A549 (cell line): ENCODE measurements around the gene ELOVL6. TPM values are rescaled to one million over a fixed set of nuclear protein-coding genes. Genes with fewer than 3 reads are reported as not detected.

ENCODE experiments used
- ATAC-seq, 2 experiments: fragments of 200-7000 bp in 1 of 2; fragments of >200 bp in 1 of 2; cut with Nextera tagmentation in 1 of 2; cut with Tn5 transposase in 1 of 2; 3 replicates each; pipeline versions ENCODE4 v1.8.0 to v1.9.1; 2018 to 2020; ENCODE audit warnings: mild to moderate bottlenecking in 1 of 2, moderate library complexity in 1 of 2
- CTCF ChIA-PET: fragments of 300-600 bp; sonication (Branson Sonifier 250); formaldehyde crosslinking; extraction: SDS; loops from one replicate; lab custom pipeline; 2021; ENCODE audit warnings: antibody characterized with exemption, inconsistent platforms; lab: Yijun Ruan, JAX
- POLR2A ChIA-PET: fragments of 350-600 bp; formaldehyde crosslinking; extraction: SDS; loops from one replicate; lab custom pipeline; 2021; ENCODE audit warnings: antibody characterized with exemption, inconsistent platforms; lab: Yijun Ruan, JAX
- DNase-seq, 2 experiments: peaks; one replicate each; pipeline versions ENCODE4 v3.0.0 to v3.0.0-alpha.2; 2011 to 2016; ENCODE audit warnings: low read depth in 1 of 2, low spot score in 1 of 2
- FAIRE-seq: peaks from 2 replicates; lab custom pipeline; 2011; peaks lifted over from hg19 to GRCh38; lab: Jason Lieb, UNC
- H3K27ac ChIP-seq, 2 experiments: fragments of >200 bp; sonication (Bioruptor Twin); formaldehyde crosslinking; 3 replicates each; pipeline ENCODE4 v1.5.1; 2016 to 2017
- H3K4me1 ChIP-seq: fragments of >200 bp; sonication (Bioruptor Twin); formaldehyde crosslinking; 3 replicates; pipeline ENCODE4 v1.6.1; 2016
- H3K4me2 ChIP-seq: fragments of >200 bp; sonication (Bioruptor Twin); formaldehyde crosslinking; 3 replicates; pipeline ENCODE4 v1.6.1; 2016
- H3K4me3 ChIP-seq: fragments of >200 bp; sonication (Bioruptor Twin); formaldehyde crosslinking; 3 replicates; pipeline ENCODE4 v1.5.1; 2016
- H3K9me3 ChIP-seq: fragments of >200 bp; sonication (Bioruptor Twin); formaldehyde crosslinking; 3 replicates; pipeline ENCODE4 v1.6.1; 2016
- CBX2 ChIP-seq: fragments of 200-600 bp; sonication (generic); IDR thresholded peaks from 2 replicates; pipeline ENCODE4 v1.6.1; 2016; ENCODE audit warnings: low read depth, mild to moderate bottlenecking, borderline replicate concordance
- CEBPB ChIP-seq, 2 experiments: fragments of >200 bp in 1 of 2; sonication (Bioruptor Twin) in 1 of 2; formaldehyde crosslinking in 1 of 2; IDR thresholded peaks; 2 replicates each; pipeline ENCODE4 v1.6.1; 2012 to 2016
- CHD2 ChIP-seq: fragments of 150-350 bp; IDR thresholded peaks from 2 replicates; pipeline ENCODE4 v1.6.1; 2014; ENCODE audit warnings: low read length; ENCODE audit not compliant: partially characterized antibody
- CHD4 ChIP-seq: fragments of 200-600 bp; sonication (generic); IDR thresholded peaks from 2 replicates; pipeline ENCODE4 v1.6.1; 2016; ENCODE audit warnings: antibody characterized with exemption, mild to moderate bottlenecking, borderline replicate concordance
- E2F6 ChIP-seq: IDR thresholded peaks from 2 replicates; pipeline ENCODE4 v1.6.1; 2012; ENCODE audit warnings: low read depth, borderline replicate concordance
- EHMT2 ChIP-seq: fragments of 200-600 bp; sonication (generic); IDR thresholded peaks from 2 replicates; pipeline ENCODE4 v1.6.1; 2016; ENCODE audit warnings: antibody characterized with exemption, low read depth, mild to moderate bottlenecking, moderate library complexity
- EP300 ChIP-seq, 2 experiments: fragments of >200 bp; sonication (Bioruptor Twin); formaldehyde crosslinking; IDR thresholded peaks; 2 replicates in 1 of 2; 3 replicates in 1 of 2; pipeline ENCODE4 v1.6.1; 2016 to 2017
- ESRRA ChIP-seq: fragments of 150-350 bp; IDR thresholded peaks from 2 replicates; pipeline ENCODE4 v1.6.1; 2014; ENCODE audit warnings: mild to moderate bottlenecking, low read length, borderline replicate concordance
- FOSB ChIP-seq: fragments of 250-450 bp; sonication (Bioruptor Pico); IDR thresholded peaks from 2 replicates; pipeline ENCODE4 v1.5.0; 2020; ENCODE audit warnings: mild to moderate bottlenecking, moderate library complexity
- FOSL2 ChIP-seq, 2 experiments: fragments of 450-650 bp in 1 of 2; fragments of >200 bp in 1 of 2; sonication (Bioruptor Twin) in 1 of 2; formaldehyde crosslinking; IDR thresholded peaks; 2 replicates each; pipeline versions ENCODE4 v1.5.0 to v1.6.1; 2016 to 2020; ENCODE audit warnings: mild to moderate bottlenecking in 1 of 2, moderate library complexity in 1 of 2
- JUN ChIP-seq, 2 experiments: fragments of >200 bp; sonication (Bioruptor Twin); formaldehyde crosslinking; IDR thresholded peaks; 2 replicates in 1 of 2; 3 replicates in 1 of 2; pipeline ENCODE4 v1.6.1; 2016 to 2017
- MAX ChIP-seq: IDR thresholded peaks from 2 replicates; pipeline ENCODE4 v1.6.1; 2012
- MAZ ChIP-seq: fragments of 150-350 bp; IDR thresholded peaks from 2 replicates; pipeline ENCODE4 v1.6.1; 2014; ENCODE audit warnings: antibody characterized with exemption, low read depth, low read length, borderline replicate concordance
- MYC ChIP-seq: IDR thresholded peaks from 2 replicates; pipeline ENCODE4 v1.6.1; 2012; ENCODE audit warnings: mild to moderate bottlenecking, inconsistent platforms, low read length, improper control_type of control experiment, borderline replicate concordance
- NFE2L2 ChIP-seq: fragments of 150-350 bp; conservative IDR thresholded peaks from 2 replicates; pipeline ENCODE4 v1.6.1; 2014; ENCODE audit warnings: low read length
- POLR2AphosphoS2 ChIP-seq: conservative IDR thresholded peaks from 2 replicates; pipeline ENCODE4 v1.6.1; 2012; ENCODE audit warnings: low read length, improper control_type of control experiment, inconsistent platforms
- RCOR1 ChIP-seq: fragments of 150-350 bp; IDR thresholded peaks from 2 replicates; pipeline ENCODE4 v1.6.1; 2014; ENCODE audit warnings: antibody characterized with exemption, low read length, low read depth
- RFX5 ChIP-seq: fragments of 450-650 bp; IDR thresholded peaks from 2 replicates; pipeline ENCODE4 v1.7.1; 2014; ENCODE audit warnings: antibody characterized with exemption, mild to moderate bottlenecking, moderate library complexity
- RNF2 ChIP-seq: fragments of 200-600 bp; sonication (generic); IDR thresholded peaks from 2 replicates; pipeline ENCODE4 v1.6.1; 2016; ENCODE audit warnings: low read depth, mild to moderate bottlenecking, antibody characterized with exemption, moderate library complexity, borderline replicate concordance
- SMC3 ChIP-seq: fragments of >200 bp; sonication (Bioruptor Twin); formaldehyde crosslinking; IDR thresholded peaks from 3 replicates; pipeline ENCODE4 v1.6.1; 2018; ENCODE audit warnings: inconsistent platforms
- TP53 ChIP-seq: fragments of 250-450 bp; sonication (Bioruptor Pico); IDR thresholded peaks from 2 replicates; pipeline ENCODE4 v1.5.0; 2021; ENCODE audit warnings: mild to moderate bottlenecking, moderate library complexity
- USF2 ChIP-seq: fragments of 450-650 bp; IDR thresholded peaks from 2 replicates; pipeline ENCODE4 v1.6.1; 2014; ENCODE audit warnings: antibody characterized with exemption
- ZC3H11A ChIP-seq: fragments of 450-650 bp; IDR thresholded peaks from 2 replicates; pipeline ENCODE4 v1.6.1; 2014; ENCODE audit warnings: antibody characterized with exemption, mild to moderate bottlenecking
- WGBS: methylation state at CpG from one replicate; pipeline ENCODE4 v1.1.6; 2017; ENCODE audit errors: missing lambda C conversion rate; 5-methylcytosine and 5-hydroxymethylcytosine counted together
- polyA plus RNA-seq, 4 experiments: library from polyadenylated mRNA; depleted of rRNA in 3 of 4; stranded (reverse); fragments of >200 nt; fragmentation: RNase III in 1 of 4; extraction: RNeasy Plus Mini Kit Qiagen cat#74134 plus additional on column Dnase treatment in 1 of 4; gene quantifications; 2 replicates in 3 of 4; 3 replicates in 1 of 4; pipeline ENCODE4 v1.2.3, GENCODE V29; 2011 to 2017
- TF ChIP-seq, protein P1 (sequence below): fragments of 250-450 bp; sonication (Bioruptor Pico); IDR thresholded peaks from 2 replicates; pipeline ENCODE4 v1.5.0; 2020; ENCODE audit warnings: low read depth, mild to moderate bottlenecking, moderate library complexity
- TF ChIP-seq, protein P2 (sequence below): fragments of >200 bp; sonication (Bioruptor Twin); formaldehyde crosslinking; IDR thresholded peaks from 3 replicates; pipeline ENCODE4 v1.5.1; 2016
- TF ChIP-seq, protein P3 (sequence below): IDR thresholded peaks from 2 replicates; pipeline ENCODE4 v1.6.1; 2012
- TF ChIP-seq, protein P4 (sequence below): fragments of >200 bp; sonication (Bioruptor Twin); formaldehyde crosslinking; IDR thresholded peaks from 2 replicates; pipeline ENCODE4 v1.6.1; 2016

ELOVL6 gene
- polyA plus RNA-seq, 2 of the 4 experiments (the other 2 are of a cell fraction) = 22.0 to 26.8 TPM

GRCh38 chr4:110172972-110173371 is 25.4 kb downstream of the ELOVL6 start:
- Histone ChIP-seq H3K27ac (no peak overlapping the region), H3K4me1 (0 out of 3 replicates have a peak, but pooled peaks cover 9% of the 10 kb centered on the region), H3K9me3 (no peaks in the 10 kb centered on the region), H3K4me3 (no peak overlapping the region)
- POLR2A ChIA-PET = no interaction called here
- TF ChIP-seq NFE2L2 (no peak), FOSL2 (IDR thresholded peaks at IDR 0.05) (no peak), FOSL2 (CRISPR knock-in tag; IDR thresholded peaks at IDR 0.05) (no peak), CHD4 (no peak), ESRRA (no peak), POLR2AphosphoS2 (no peak), ZC3H11A (no peak), CBX2 (no peak), JUN (IDR thresholded peaks at IDR 0.05) (no peak), TP53 (CRISPR knock-in tag) (no peak), RCOR1 (no peak), EP300 (IDR thresholded peaks at IDR 0.05) (no peak), FOSB (CRISPR knock-in tag) (no peak)
- TF ChIP-seq, protein P1, sequence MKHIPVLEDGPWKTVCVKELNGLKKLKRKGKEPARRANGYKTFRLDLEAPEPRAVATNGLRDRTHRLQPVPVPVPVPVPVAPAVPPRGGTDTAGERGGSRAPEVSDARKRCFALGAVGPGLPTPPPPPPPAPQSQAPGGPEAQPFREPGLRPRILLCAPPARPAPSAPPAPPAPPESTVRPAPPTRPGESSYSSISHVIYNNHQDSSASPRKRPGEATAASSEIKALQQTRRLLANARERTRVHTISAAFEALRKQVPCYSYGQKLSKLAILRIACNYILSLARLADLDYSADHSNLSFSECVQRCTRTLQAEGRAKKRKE (CRISPR knock-in tag) = no peak
- TF ChIP-seq, protein P2, sequence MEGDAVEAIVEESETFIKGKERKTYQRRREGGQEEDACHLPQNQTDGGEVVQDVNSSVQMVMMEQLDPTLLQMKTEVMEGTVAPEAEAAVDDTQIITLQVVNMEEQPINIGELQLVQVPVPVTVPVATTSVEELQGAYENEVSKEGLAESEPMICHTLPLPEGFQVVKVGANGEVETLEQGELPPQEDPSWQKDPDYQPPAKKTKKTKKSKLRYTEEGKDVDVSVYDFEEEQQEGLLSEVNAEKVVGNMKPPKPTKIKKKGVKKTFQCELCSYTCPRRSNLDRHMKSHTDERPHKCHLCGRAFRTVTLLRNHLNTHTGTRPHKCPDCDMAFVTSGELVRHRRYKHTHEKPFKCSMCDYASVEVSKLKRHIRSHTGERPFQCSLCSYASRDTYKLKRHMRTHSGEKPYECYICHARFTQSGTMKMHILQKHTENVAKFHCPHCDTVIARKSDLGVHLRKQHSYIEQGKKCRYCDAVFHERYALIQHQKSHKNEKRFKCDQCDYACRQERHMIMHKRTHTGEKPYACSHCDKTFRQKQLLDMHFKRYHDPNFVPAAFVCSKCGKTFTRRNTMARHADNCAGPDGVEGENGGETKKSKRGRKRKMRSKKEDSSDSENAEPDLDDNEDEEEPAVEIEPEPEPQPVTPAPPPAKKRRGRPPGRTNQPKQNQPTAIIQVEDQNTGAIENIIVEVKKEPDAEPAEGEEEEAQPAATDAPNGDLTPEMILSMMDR = no peak
- TF ChIP-seq, all 56 proteins: peak for 0
- CTCF ChIA-PET = no interaction called here
- DNase-seq (no peak), ATAC-seq (no peak), FAIRE-seq (no peak)
- no peak overlapping the region for H3K4me2 ChIP-seq
- WGBS = 82% methylated on average over 1 of the region's 1 CpG

- Histone ChIP-seq H3K27ac (no peak overlapping the region), H3K4me2 (no peak overlapping the region), H3K4me3 (no peak overlapping the region), H3K9me3 (no peaks in the 10 kb centered on the region), H3K4me1 (0 out of 3 replicates have a peak, but pooled peaks cover 9% of the 10 kb centered on the region)
- DNase-seq = no peak
- 76% methylated on average over 1 of the region's 1 CpG for WGBS
- POLR2A ChIA-PET = no interaction called here
- CTCF ChIA-PET = interaction anchor here (1.5 kb wide), 1 partner anchor 173 kb away, joined by 3 read pairs; no protein-coding TSS in a partner anchor
- no peak for ATAC-seq
- FAIRE-seq = no peak
- TF ChIP-seq, protein P3, sequence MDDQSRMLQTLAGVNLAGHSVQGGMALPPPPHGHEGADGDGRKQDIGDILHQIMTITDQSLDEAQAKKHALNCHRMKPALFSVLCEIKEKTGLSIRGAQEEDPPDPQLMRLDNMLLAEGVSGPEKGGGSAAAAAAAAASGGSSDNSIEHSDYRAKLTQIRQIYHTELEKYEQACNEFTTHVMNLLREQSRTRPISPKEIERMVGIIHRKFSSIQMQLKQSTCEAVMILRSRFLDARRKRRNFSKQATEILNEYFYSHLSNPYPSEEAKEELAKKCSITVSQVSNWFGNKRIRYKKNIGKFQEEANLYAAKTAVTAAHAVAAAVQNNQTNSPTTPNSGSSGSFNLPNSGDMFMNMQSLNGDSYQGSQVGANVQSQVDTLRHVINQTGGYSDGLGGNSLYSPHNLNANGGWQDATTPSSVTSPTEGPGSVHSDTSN = no peak
- TF ChIP-seq E2F6 (no peak), EHMT2 (no peak), RFX5 (no peak), CEBPB (IDR thresholded peaks at IDR 0.05) (no peak), MAZ (no peak), MYC (no peak), RNF2 (no peak), MAX (no peak), CHD2 (no peak), SMC3 (no peak), ZC3H11A (no peak), USF2 (no peak)
- TF ChIP-seq, protein P1 (CRISPR knock-in tag) = no peak
- TF ChIP-seq, protein P4, sequence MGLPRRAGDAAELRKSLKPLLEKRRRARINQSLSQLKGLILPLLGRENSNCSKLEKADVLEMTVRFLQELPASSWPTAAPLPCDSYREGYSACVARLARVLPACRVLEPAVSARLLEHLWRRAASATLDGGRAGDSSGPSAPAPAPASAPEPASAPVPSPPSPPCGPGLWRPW = no peak
Observed at GRCh38 chr4:110171971-110172370, 26.4 kb downstream of the ELOVL6 start.
